ENCODE measurements around the gene DDHD1.
"Not testable (repeated sequence)": the region's sequence is repeated elsewhere in the genome, so short reads cannot be mapped to it uniquely, and the experiment has no call there.

DDHD1 gene

GRCh38 chr14:53187921-53188463 lies 34.9 kb upstream of the DDHD1 start:
- Mint-ChIP-seq H3K4me1 (peaks cover 19% of the 10 kb centered on the region), H3K36me3 (ENCODE audit: low read depth) (no peaks in the 10 kb centered on the region), H3K27ac (peak overlapping the region; percentile 57), H3K9me3 (no peaks in the 10 kb centered on the region), H3K4me3 (no peak overlapping the region), H3K27me3 (ENCODE audit: low read depth, poor library complexity) (peaks cover 4% of the 10 kb centered on the region)
- DNase-seq, result no peak
- TF ChIP-seq CTCF (IDR thresholded peaks at IDR 0.05), result no peak

GRCh38 chr14:53186532-53186931 lies 33.4 kb upstream of the DDHD1 start:
- no peak for DNase-seq
- no peak for TF ChIP-seq CTCF (IDR thresholded peaks at IDR 0.05)
- Mint-ChIP-seq H3K4me3 (no peak overlapping the region), H3K9me3 (peaks cover 3% of the 10 kb centered on the region), H3K36me3 (ENCODE audit: low read depth) (no peaks in the 10 kb centered on the region), H3K27me3 (ENCODE audit: low read depth, poor library complexity) (peaks cover 4% of the 10 kb centered on the region), H3K4me1 (peaks cover 7% of the 10 kb centered on the region), H3K27ac (peak overlapping the region; percentile 48)

GRCh38 chr14:53183611-53184010 lies 30.5 kb upstream of the DDHD1 start:
- TF ChIP-seq CTCF (IDR thresholded peaks at IDR 0.05), result no peak
- Mint-ChIP-seq H3K27me3 (ENCODE audit: low read depth, poor library complexity) (no peaks in the 10 kb centered on the region), H3K27ac (no peak overlapping the region), H3K9me3 (peaks cover 6% of the 10 kb centered on the region), H3K4me3 (no peak overlapping the region), H3K4me1 (peaks cover 10% of the 10 kb centered on the region), H3K36me3 (ENCODE audit: low read depth) (no peaks in the 10 kb centered on the region)
- DNase-seq, result no peak

- H3K9me3 Mint-ChIP-seq, result peaks cover 6% of the 10 kb centered on the region
- no peaks in the 10 kb centered on the region for H3K27me3 Mint-ChIP-seq (ENCODE audit: low read depth, poor library complexity)
- H3K4me3 Mint-ChIP-seq, result no peak overlapping the region
- no peak for DNase-seq
- peaks cover 10% of the 10 kb centered on the region for H3K4me1 Mint-ChIP-seq
- no peak overlapping the region for H3K27ac Mint-ChIP-seq
- no peaks in the 10 kb centered on the region for H3K36me3 Mint-ChIP-seq (ENCODE audit: low read depth)
- no peak for TF ChIP-seq CTCF (IDR thresholded peaks at IDR 0.05)
These were observed 29.9 kb upstream of the DDHD1 start for GRCh38 chr14:53183056-53183455.

GRCh38 chr14:53181463-53182081 lies 28.4 kb upstream of the DDHD1 start:
- not testable (repeated sequence) for H3K9me3 Mint-ChIP-seq; H3K27me3 Mint-ChIP-seq (ENCODE audit: low read depth, poor library complexity); H3K4me1 Mint-ChIP-seq; H3K36me3 Mint-ChIP-seq (ENCODE audit: low read depth); DNase-seq; H3K4me3 Mint-ChIP-seq; H3K27ac Mint-ChIP-seq

- Mint-ChIP-seq H3K9me3 (peaks cover 6% of the 10 kb centered on the region), H3K27me3 (ENCODE audit: low read depth, poor library complexity) (no peaks in the 10 kb centered on the region), H3K36me3 (ENCODE audit: low read depth) (no peaks in the 10 kb centered on the region), H3K4me3 (no peak overlapping the region), H3K4me1 (peaks cover 6% of the 10 kb centered on the region), H3K27ac (no peak overlapping the region)
- peak; percentile 12 for DNase-seq
- TF ChIP-seq CTCF (IDR thresholded peaks at IDR 0.05), result no peak
These were observed 27.4 kb upstream of the DDHD1 start for GRCh38 chr14:53180272-53181221.

GRCh38 chr14:53179486-53180005 lies 26.4 kb upstream of the DDHD1 start:
- H3K9me3 Mint-ChIP-seq; H3K4me1 Mint-ChIP-seq; H3K27me3 Mint-ChIP-seq (ENCODE audit: low read depth, poor library complexity); H3K27ac Mint-ChIP-seq; DNase-seq; H3K4me3 Mint-ChIP-seq; H3K36me3 Mint-ChIP-seq (ENCODE audit: low read depth): not testable (repeated sequence)

Measured in nephron progenitor cell (in vitro differentiated cells).